ENCODE measurements around the gene NAV2. TPM values are rescaled to one million over a fixed set of nuclear protein-coding genes. Genes with fewer than 3 reads are reported as not detected.

The NAV2 gene
- total RNA-seq, 1 experiment from 2014 or later: 1.8 TPM

GRCh38 chr11:20155683-20156279 is 443.1 kb downstream of the NAV2 start:
- DNase-seq (ENCODE audit: low spot score): no peak

- no peak for DNase-seq (ENCODE audit: low spot score)
These were observed 443.7 kb downstream of the NAV2 start for GRCh38 chr11:20156280-20156875.

GRCh38 chr11:20156876-20157613 is 444.4 kb downstream of the NAV2 start:
- no peak for DNase-seq (ENCODE audit: low spot score)

GRCh38 chr11:20157728-20158127 is 445.1 kb downstream of the NAV2 start:
- no peak for DNase-seq (ENCODE audit: low spot score)

GRCh38 chr11:20158597-20159257 is 446.1 kb downstream of the NAV2 start:
- DNase-seq (ENCODE audit: low spot score): peak; percentile 38

GRCh38 chr11:20159466-20160381 is 447.1 kb downstream of the NAV2 start:
- DNase-seq (ENCODE audit: low spot score): no peak

- no peak for DNase-seq (ENCODE audit: low spot score)
These were observed 448.0 kb downstream of the NAV2 start, which contains the start of gene DBX1 for GRCh38 chr11:20160425-20161229. Gene DBX1, minus strand, starts transcription at chr11:20160475. Its CDS starts 151 bp downstream, at chr11:20160324.

- peak; percentile 10 for DNase-seq (ENCODE audit: low spot score)
These were observed 448.7 kb downstream of the NAV2 start for GRCh38 chr11:20161230-20161918.

- DNase-seq (ENCODE audit: low spot score): no peak
These were observed 449.5 kb downstream of the NAV2 start for GRCh38 chr11:20161923-20162744.

- no peak for DNase-seq (ENCODE audit: low spot score)
These were observed 450.5 kb downstream of the NAV2 start for GRCh38 chr11:20162824-20163782.

- no peak for DNase-seq (ENCODE audit: low spot score)
These were observed 451.3 kb downstream of the NAV2 start for GRCh38 chr11:20163783-20164481.

Data from H4 (cell line).